Measurements from ENCODE around the gene TBC1D22A. TPM values are rescaled to one million over a fixed set of nuclear protein-coding genes. Genes with fewer than 3 reads are reported as not detected.

TBC1D22A gene
- polyA plus RNA-seq, 1 donor from 2014 or later = 9.3 TPM

- H3K9me3 ChIP-seq (ENCODE audit: low read length) = no peaks in the 10 kb centered on the region
These were observed 433.2 kb downstream of the TBC1D22A start for GRCh38 chr22:47195484-47196165.

GRCh38 chr22:47196166-47196849 lies 433.9 kb downstream of the TBC1D22A start:
- Histone ChIP-seq H3K79me2 (replicated peaks; ENCODE audit: insufficient read depth, low read length) (no peaks in the 10 kb centered on the region), H3K27ac (ENCODE audit: low read length) (no peak overlapping the region), H4K20me1 (ENCODE audit: insufficient read depth) (no peaks in the 10 kb centered on the region), H3K4me2 (ENCODE audit: low read length) (no peak overlapping the region), H3F3A (ENCODE audit: insufficient read depth, low read length, poor library complexity, severe bottlenecking) (no peaks in the 10 kb centered on the region), H3K27me3 (ENCODE audit: insufficient read depth, low read depth, low read length) (no peaks in the 10 kb centered on the region), H3K9me2 (ENCODE audit: insufficient read depth, low read length) (no peaks in the 10 kb centered on the region), H3K36me3 (ENCODE audit: insufficient read depth, low read length) (no peaks in the 10 kb centered on the region), H2AFZ (ENCODE audit: low read depth, low read length) (no peak overlapping the region), H3K9me3 (ENCODE audit: low read length) (no peaks in the 10 kb centered on the region), H3K9ac (ENCODE audit: low read length) (no peak overlapping the region), H3K4me3 (ENCODE audit: low read length) (no peak overlapping the region)
- TF ChIP-seq REST (IDR thresholded peaks at IDR 0.05; ENCODE audit: borderline replicate concordance) (no peak), EP300 (conservative IDR thresholded peaks at IDR 0.05; ENCODE audit: poor library complexity, severe bottlenecking) (no peak), CTCF (IDR thresholded peaks at IDR 0.05; ENCODE audit: poor library complexity, severe bottlenecking) (no peak), MXI1 (conservative IDR thresholded peaks at IDR 0.05; ENCODE audit: poor library complexity, severe bottlenecking) (no peak), POLR2AphosphoS5 (IDR thresholded peaks at IDR 0.05) (no peak), TAF1 (IDR thresholded peaks at IDR 0.05; ENCODE audit: low read depth) (no peak)

More at GRCh38 chr22:47195484-47196165, 433.2 kb downstream of the TBC1D22A start:
- Histone ChIP-seq H3K27ac (ENCODE audit: low read length) (no peak overlapping the region), H3K4me3 (ENCODE audit: low read length) (no peak overlapping the region), H3K9ac (ENCODE audit: low read length) (no peak overlapping the region), H3K9me2 (ENCODE audit: insufficient read depth, low read length) (no peaks in the 10 kb centered on the region), H3K27me3 (ENCODE audit: insufficient read depth, low read depth, low read length) (no peaks in the 10 kb centered on the region), H3K36me3 (ENCODE audit: insufficient read depth, low read length) (no peaks in the 10 kb centered on the region), H2AFZ (ENCODE audit: low read depth, low read length) (no peak overlapping the region), H3F3A (ENCODE audit: insufficient read depth, low read length, poor library complexity, severe bottlenecking) (no peaks in the 10 kb centered on the region), H4K20me1 (ENCODE audit: insufficient read depth) (no peaks in the 10 kb centered on the region), H3K4me2 (ENCODE audit: low read length) (no peak overlapping the region), H3K79me2 (replicated peaks; ENCODE audit: insufficient read depth, low read length) (no peaks in the 10 kb centered on the region)
- TF ChIP-seq EP300 (conservative IDR thresholded peaks at IDR 0.05; ENCODE audit: poor library complexity, severe bottlenecking) = no peak
